ENCODE data around the gene PAM. TPM values are rescaled to one million over a fixed set of nuclear protein-coding genes. Genes with fewer than 3 reads are reported as not detected.
"Not testable (repeated sequence)": the region's sequence is repeated elsewhere in the genome, so short reads cannot be mapped to it uniquely, and the experiment has no call there.

The PAM gene
- total RNA-seq, 4 donors from 2014 or later: 41.5 to 92.8 (median 48.2) TPM

GRCh38 chr5:103057208-103058130, 302.4 kb downstream of the PAM start:
- TF ChIP-seq POLR2AphosphoS5 (IDR thresholded peaks at IDR 0.05) (no peak), CTCF (IDR thresholded peaks at IDR 0.05) (no peak), POLR2A (IDR thresholded peaks at IDR 0.05) (no peak), EP300 (IDR thresholded peaks at IDR 0.05) (no peak)
- no peak for DNase-seq (ENCODE audit: low spot score in 2 of 2)
- Histone ChIP-seq H3K27ac (no peak overlapping the region), H3K4me3 (no peak overlapping the region), H3K27me3 (no peaks in the 10 kb centered on the region), H3K36me3 (no peaks in the 10 kb centered on the region), H3K4me1 (no peaks in the 10 kb centered on the region), H3K9me3 (no peaks in the 10 kb centered on the region)
- 76% methylated on average over 7 of the region's 7 CpGs for WGBS

GRCh38 chr5:103059525-103059924, 304.4 kb downstream of the PAM start:
- no peak overlapping the region for H3K4me3 ChIP-seq
- no peak for DNase-seq (ENCODE audit: low spot score in 2 of 2)
- no peaks in the 10 kb centered on the region for H3K4me1 ChIP-seq
- H3K27me3 ChIP-seq: no peaks in the 10 kb centered on the region
- no peak overlapping the region for H3K27ac ChIP-seq
- H3K9me3 ChIP-seq: no peaks in the 10 kb centered on the region
- TF ChIP-seq POLR2A (IDR thresholded peaks at IDR 0.05) (no peak), EP300 (IDR thresholded peaks at IDR 0.05) (no peak), POLR2AphosphoS5 (IDR thresholded peaks at IDR 0.05) (no peak), CTCF (IDR thresholded peaks at IDR 0.05) (no peak)
- no peaks in the 10 kb centered on the region for H3K36me3 ChIP-seq
- 93% methylated on average over 3 of the region's 3 CpGs for WGBS

- Histone ChIP-seq H3K4me3 (no peak overlapping the region), H3K9me3 (no peaks in the 10 kb centered on the region), H3K4me1 (no peaks in the 10 kb centered on the region), H3K27ac (no peak overlapping the region), H3K27me3 (no peaks in the 10 kb centered on the region), H3K36me3 (no peaks in the 10 kb centered on the region)
- DNase-seq (ENCODE audit: low spot score in 2 of 2): no peak
- WGBS: 26% methylated on average over 3 of the region's 3 CpGs
- no peak for TF ChIP-seq CTCF (IDR thresholded peaks at IDR 0.05)
- TF ChIP-seq POLR2AphosphoS5 (IDR thresholded peaks at IDR 0.05): no peak
- no peak for TF ChIP-seq POLR2A (IDR thresholded peaks at IDR 0.05)
- no peak for TF ChIP-seq EP300 (IDR thresholded peaks at IDR 0.05)
Observed at GRCh38 chr5:103060424-103060954, 305.4 kb downstream of the PAM start.

GRCh38 chr5:103066326-103066725, 311.2 kb downstream of the PAM start:
- WGBS: 65% methylated on average over 1 of the region's 1 CpG
- Histone ChIP-seq H3K36me3 (no peaks in the 10 kb centered on the region), H3K27me3 (peaks cover 3% of the 10 kb centered on the region), H3K27ac (no peak overlapping the region), H3K9me3 (no peaks in the 10 kb centered on the region), H3K4me3 (no peak overlapping the region), H3K4me1 (no peaks in the 10 kb centered on the region)
- no peak for TF ChIP-seq POLR2A (IDR thresholded peaks at IDR 0.05)
- TF ChIP-seq EP300 (IDR thresholded peaks at IDR 0.05): no peak
- TF ChIP-seq POLR2AphosphoS5 (IDR thresholded peaks at IDR 0.05): no peak
- no peak for TF ChIP-seq CTCF (IDR thresholded peaks at IDR 0.05)
- DNase-seq (ENCODE audit: low spot score in 2 of 2): no peak

- not testable (repeated sequence) for H3K27ac ChIP-seq; H3K4me3 ChIP-seq; DNase-seq (ENCODE audit: low spot score in 2 of 2); H3K27me3 ChIP-seq; H3K36me3 ChIP-seq; H3K4me1 ChIP-seq
- WGBS: 76% methylated on average over 4 of the region's 4 CpGs
- peaks cover 21% of the 10 kb centered on the region for H3K9me3 ChIP-seq
Observed at GRCh38 chr5:103073500-103073899, 318.4 kb downstream of the PAM start.
